Cardiac septum (tissue), 1 donor: Measurements from ENCODE around the gene COQ3. TPM values are rescaled to one million over a fixed set of nuclear protein-coding genes. Genes with fewer than 3 reads are reported as not detected.

ENCODE experiments used
- DNase-seq: peaks from one replicate; pipeline ENCODE4 v3.0.0-alpha.2; 2020; ENCODE audit warnings: low spot score
- intact Hi-C: fragments of 100-400 bp; cut with DNase I; formaldehyde crosslinking; loops from one replicate; pipeline ENCODE4 v1.14.0; 2022
- total RNA-seq: library from RNA; stranded (reverse); fragmentation: NEBNext Ultra II Directional; extraction: Animal tissue kit (Norgen Biotek cat#: 25700); gene quantifications from one replicate; pipeline ENCODE4 v1.2.1, GENCODE V29; 2021
- donor health status: DM: no; HTN: no; CAD: no.

Gene COQ3
- total RNA-seq, 1 donor from 2014 or later, result 20.7 TPM

GRCh38 chr6:99402448-99402847 is 8.5 kb upstream of the COQ3 start:
- intact Hi-C loops, result no loop called here
- no peak for DNase-seq

DNA sequence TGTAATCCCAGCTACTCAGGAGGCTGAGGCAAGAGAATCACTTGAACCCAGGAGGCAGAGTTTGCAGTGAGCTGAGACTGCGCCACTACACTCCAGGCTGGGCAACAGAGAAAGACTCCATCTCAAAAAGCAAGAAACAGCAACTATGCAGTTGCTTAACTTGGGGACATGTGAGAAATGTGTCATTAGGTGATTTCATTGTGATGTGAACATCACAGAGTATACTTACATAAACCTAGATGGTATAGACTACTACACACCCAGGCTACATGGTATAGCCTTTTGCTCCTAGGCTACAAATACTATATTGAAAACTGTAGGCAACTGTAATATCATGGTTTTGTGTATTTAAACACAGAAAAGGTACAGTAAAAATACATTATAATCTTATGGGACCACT is 3.3 kb upstream of the COQ3 start:
- DNase-seq, result no peak
- intact Hi-C loops, result no loop called here

- DNase-seq, result no peak
- intact Hi-C loops, result no loop called here
Observed at GRCh38 chr6:99393366-99393697, 663 bp downstream of the COQ3 start.

DNA sequence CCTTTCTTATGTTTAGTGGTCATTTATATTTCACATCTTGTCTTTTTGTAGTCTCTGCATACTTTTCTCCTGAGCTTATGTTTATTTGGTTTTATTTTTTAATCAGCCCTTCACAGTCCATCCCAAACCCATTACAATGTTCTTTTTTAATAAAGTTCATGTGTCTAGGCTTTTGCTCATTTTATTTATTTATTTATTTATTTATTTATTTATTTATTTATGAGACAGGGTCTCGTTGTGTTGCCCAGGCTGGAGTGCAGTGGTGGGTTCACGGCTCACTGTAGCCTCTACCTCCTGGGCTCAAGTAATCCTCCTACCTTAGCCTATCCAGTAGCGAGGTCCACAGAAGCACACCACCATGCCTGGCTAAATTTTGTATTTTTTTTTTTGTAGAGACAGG is 3.1 kb downstream of the COQ3 start:
- no peak for DNase-seq
- intact Hi-C loops, result no loop called here

DNA sequence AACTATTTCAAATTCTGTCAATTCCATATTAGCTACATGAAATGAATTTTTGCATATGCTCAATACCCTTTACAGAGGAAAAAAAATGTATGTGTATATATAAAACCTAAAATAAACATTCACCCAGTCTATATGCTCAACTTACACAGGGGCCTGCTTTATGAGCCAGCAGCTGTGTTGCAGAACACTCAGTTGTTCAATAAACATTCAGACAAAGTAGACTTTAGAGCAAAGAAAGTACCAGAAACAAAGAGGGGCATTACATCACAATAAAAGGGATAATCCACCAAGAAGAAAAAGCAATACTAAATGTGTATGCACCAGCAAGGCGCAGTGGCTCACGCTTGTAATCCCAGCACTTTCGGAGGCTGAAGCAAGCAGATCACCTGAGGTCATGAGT is 9.5 kb downstream of the COQ3 start:
- intact Hi-C loops, result no loop called here
- DNase-seq, result no peak

DNA sequence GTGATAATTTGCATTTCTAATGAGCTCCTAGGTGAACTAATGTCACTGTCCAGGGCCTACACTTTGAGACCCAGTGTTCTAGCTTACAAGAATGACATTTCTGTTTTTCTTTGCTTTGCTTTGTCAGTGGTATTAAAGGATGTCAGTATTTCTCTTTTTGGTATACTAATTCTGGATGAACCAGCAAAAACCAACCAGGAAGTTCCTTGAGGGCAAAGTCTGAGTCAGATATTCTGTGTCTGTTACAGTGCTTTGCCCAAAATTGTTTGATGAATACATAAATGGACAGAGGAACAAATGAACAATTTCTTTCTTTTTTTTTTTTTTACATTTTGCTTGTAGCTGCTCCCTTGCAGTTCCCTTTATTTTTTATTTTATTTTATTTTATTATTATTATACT is 15.4 kb downstream of the COQ3 start:
- intact Hi-C loops, result no loop called here
- DNase-seq, result no peak

DNA sequence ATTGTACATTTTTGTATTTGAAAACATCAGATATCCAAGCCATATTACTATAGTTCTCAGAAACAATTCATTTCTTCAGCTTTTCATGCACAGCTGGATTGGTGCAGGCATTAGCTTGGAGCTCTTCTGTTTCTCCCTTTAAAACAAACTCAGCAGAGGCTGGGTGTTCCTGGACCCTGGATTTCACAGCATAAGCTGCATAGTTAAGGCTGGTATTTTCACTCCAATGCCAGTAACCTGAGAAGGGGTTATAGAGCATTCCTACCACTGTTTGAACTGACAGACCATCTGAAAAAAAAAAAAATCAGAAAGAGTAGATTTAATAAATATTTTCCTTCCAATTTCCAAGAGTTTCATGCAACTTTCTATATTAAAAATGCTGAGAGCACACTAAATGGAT is 24.5 kb downstream of the COQ3 start:
- DNase-seq, result no peak
- intact Hi-C loops, result no loop called here

- DNase-seq, result no peak
- intact Hi-C loops, result no loop called here
Observed at GRCh38 chr6:99366852-99367251, 27.1 kb downstream of the COQ3 start.

- no peak for DNase-seq
- intact Hi-C loops, result no loop called here
Observed at GRCh38 chr6:99364026-99364425, 30.0 kb downstream of the COQ3 start.

DNA sequence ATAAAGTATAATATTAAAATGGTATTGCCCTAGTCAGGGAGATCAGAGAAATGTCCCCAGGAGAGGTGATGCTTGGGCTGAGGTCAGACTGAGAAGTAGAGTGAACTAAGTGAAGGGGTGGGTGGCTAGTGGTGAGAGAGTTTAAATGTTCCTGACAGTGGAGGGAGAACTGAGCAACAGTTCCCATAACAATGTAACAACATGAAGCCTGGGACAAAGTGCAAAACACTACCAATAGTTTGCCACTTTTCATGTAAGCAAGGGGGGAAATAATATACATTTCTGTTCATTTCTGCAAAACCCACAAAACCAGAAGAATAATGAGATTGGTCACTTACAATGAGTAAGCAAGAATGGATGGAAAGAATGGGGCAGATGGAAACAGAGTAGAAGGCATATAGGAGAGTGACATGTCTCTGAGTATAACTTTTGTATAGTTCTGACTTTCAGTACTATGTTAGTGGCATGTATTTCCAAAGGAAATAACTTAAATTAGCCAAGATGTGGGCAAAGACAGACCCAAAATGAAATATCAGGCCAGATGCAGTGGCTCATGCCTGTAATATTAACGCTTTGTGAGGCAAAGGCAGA is 31.2 kb downstream of the COQ3 start:
- DNase-seq, result no peak
- intact Hi-C loops, result no loop called here

- intact Hi-C loops, result no loop called here
- no peak for DNase-seq
Observed at GRCh38 chr6:99359800-99360199, 34.2 kb downstream of the COQ3 start.

DNA sequence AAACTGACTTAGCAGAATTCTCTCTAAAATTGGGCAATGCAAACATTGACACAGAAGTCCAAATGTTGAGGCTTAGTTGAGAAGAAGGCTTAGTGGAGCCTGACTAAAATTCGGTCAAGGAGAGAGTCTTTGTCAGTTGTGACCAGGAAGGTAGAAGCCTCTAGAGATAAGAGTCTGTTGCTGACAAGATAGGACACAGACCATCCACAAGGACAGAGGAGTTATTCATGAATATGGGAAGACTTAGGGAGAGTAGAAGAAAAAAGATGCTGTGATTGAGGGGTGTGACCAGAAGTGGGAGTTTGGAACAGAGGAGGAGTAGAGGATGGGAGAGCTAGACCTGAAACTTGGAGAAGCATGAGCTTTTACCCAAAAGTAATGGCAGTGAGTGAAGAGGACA is 37.4 kb downstream of the COQ3 start:
- intact Hi-C loops, result no loop called here
- DNase-seq, result no peak

DNA sequence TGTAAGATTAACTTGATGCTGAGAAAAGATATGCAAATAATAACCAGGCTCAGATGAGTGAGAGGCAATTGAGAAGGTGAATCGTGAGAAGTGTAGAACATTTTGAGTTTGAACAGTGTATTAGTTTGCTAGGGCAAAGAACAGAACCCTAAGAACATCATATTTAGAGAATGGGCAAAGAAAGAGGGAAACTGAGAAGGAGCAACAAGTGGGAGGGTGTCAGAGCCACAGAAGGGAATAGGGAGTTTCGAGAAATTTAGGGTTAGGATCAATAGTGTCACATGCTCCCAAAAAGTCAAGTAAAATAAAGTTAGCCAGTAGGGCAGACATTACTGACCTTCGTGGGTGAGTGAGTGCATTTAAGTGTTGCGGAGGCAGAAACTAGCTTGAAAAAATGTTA is 39.0 kb downstream of the COQ3 start:
- DNase-seq, result no peak
- intact Hi-C loops, result no loop called here

DNA sequence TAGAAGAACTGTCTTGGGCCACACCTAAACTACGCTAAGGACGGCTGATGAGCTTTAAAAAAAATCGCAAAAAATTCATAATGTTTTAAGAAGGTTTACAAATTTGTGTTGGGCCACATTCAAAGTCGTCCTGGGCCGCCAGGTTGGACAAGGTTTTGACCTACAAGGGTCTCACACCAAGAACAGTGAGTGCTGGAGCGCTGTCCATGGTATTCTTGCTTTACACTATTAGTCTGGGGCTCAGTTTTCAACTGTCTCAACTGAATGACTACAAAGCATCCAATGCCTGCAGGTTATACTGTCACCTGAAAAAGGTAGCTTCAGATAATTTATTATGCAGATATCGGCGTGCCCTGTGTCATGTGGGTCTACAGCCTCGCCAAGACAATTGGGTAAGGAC is 40.9 kb downstream of the COQ3 start:
- intact Hi-C loops, result no loop called here
- no peak for DNase-seq

DNA sequence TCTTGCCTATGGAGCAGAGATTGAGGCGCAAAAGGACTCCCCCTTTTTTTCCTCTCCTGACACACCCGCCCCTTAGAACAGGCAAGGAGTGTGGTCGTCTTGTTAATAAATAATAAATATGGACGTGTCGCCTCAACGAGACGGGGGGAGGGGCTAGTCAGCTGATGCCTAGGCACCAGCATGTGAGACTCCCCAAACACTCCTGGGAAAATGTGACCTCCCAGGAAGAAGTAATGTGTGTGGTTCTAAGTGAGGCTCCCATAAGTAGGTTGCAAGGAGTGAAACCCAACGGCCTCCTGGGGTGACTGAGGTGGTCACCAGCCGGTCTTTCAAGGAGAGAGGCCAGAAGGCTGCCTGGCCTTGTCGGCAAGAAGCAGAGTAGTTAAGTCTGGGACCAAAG is 43.4 kb downstream of the COQ3 start:
- intact Hi-C loops, result no loop called here
- no peak for DNase-seq

- intact Hi-C loops, result no loop called here
- no peak for DNase-seq
Observed at GRCh38 chr6:99349171-99350141, 44.5 kb downstream of the COQ3 start, which contains the start of gene FAXC. FAXC (minus strand) TSS chr6:99349674; CDS start chr6:99349372, 302 bp downstream.

DNA sequence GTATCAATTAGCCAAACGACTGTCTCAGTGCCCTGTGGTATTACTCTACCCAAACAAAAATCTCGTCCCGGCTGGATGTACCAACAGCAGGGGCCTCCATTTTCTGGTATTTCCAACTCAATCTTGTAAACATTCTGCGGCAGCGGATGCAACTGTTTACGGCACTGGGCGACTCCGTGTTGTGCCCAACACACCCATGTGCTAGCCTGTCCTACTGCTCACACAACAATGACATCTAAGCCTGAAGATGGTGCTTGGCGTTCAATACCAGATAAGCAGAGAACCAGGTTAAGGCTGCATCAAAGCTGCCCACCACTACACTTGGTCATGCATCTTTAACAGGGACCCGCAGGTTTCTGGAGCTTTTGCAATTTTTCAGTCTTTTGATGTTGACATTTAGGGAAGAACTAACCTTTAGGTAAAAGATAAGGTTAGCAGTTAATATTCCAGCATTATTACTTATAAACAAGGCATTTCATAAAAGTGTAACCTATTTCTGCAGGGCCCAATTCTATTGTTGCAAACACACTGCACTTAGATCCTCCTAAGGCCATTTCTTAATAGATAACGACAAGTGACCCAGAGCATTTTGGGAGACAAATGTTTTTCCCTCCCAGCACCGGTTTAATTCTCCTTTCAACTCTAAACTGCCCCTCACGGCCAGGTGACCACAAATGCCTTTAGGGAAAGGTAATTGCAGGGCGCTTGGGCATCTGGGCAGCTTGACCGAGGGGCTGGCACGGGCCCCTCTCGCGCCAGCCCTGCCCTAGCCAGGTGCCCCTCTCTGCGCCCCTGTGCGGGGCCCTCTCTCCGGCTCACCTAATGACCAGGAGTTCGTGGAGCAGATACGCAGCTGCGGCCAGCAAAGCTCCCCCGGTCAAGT is 45.5 kb downstream of the COQ3 start:
- no peak for DNase-seq
- intact Hi-C loops, result no loop called here

GRCh38 chr6:99347804-99348203 is 46.2 kb downstream of the COQ3 start:
- DNase-seq, result no peak
- intact Hi-C loops, result no loop called here

DNA sequence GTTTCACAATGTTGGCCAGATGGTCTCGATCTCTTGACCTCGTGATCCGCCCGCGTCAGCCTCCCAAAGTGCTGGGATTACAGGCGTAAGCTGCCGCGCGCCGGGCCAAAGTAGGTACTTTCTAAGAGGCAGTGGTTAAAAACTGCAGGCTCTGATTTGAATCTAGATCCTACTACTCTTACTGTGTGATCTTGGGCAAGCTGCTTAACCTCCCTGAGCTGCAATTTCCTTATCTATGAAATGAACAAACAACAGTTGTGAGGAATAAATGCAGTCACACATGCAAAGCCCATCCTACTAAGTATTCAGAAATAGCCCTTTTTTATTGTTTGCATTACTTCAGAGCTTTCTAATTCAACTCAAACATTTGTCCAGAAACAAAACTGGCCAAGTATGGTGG is 47.4 kb downstream of the COQ3 start:
- intact Hi-C loops, result no loop called here
- DNase-seq, result no peak

DNA sequence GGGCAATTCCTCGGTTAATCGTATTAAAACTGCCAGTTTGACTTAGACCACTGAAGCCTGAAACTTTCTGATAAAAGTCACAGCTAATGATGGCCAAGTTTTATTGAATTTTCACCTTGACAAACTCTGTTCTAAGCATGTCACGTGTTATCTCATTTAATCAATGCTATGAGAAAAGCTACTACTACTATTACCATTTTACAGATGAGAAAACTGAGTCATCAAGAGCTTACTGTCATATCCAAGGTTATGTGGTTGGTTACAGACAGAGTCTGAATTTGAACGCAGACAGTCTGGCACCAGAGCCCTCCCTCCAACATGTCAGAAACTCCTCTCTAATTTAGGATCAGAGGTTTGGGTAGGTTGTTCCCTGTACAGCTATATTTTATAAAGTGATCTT is 48.8 kb downstream of the COQ3 start:
- intact Hi-C loops, result no loop called here
- no peak for DNase-seq
